Measurements from ENCODE around the gene MAP7D1. TPM values are rescaled to one million over a fixed set of nuclear protein-coding genes. Genes with fewer than 3 reads are reported as not detected.
"Not testable (repeated sequence)": the region's sequence is repeated elsewhere in the genome, so short reads cannot be mapped to it uniquely, and the experiment has no call there.

Gene MAP7D1
- total RNA-seq, 1 donor from 2014 or later, result 93.8 TPM

- intact Hi-C loops (cut with DNase I), result loop anchor here (10.0 kb wide), 1 partner anchor 69 kb away; the partner anchor contains the start of gene MAP7D1
- no peak for TF ChIP-seq CTCF (IDR thresholded peaks at IDR 0.05)
- TF ChIP-seq POLR2AphosphoS5 (IDR thresholded peaks at IDR 0.05; ENCODE audit: insufficient read depth in 1 of 2, low read depth in 1 of 2), result peak; percentile 99
- TF ChIP-seq POLR2A (IDR thresholded peaks at IDR 0.05), result peak; percentile 87 to 97
- H3K4me3 ChIP-seq, result peak within 1 kb of the TSS; percentile 92 to 95
- H3K27ac ChIP-seq, result peak within 1 kb of the TSS; percentile 97
- DNase-seq (ENCODE audit: extremely low spot score in 2 of 2), result peak; percentile 100
- no peaks in the 10 kb centered on the region for H3K9me3 ChIP-seq
- peaks cover 50% of the 10 kb centered on the region for H3K4me1 ChIP-seq
- no peaks in the 10 kb centered on the region for H3K27me3 ChIP-seq
- H3K36me3 ChIP-seq, result peaks cover 0 to 9% of the 10 kb centered on the region in 2 donors
These were observed 68.1 kb downstream of the MAP7D1 start, which contains the start of gene THRAP3 for GRCh38 chr1:36223996-36224536. Gene THRAP3 (plus strand): TSS chr1:36224443. CDS start chr1:36282564, 58,121 bp downstream.

DNA sequence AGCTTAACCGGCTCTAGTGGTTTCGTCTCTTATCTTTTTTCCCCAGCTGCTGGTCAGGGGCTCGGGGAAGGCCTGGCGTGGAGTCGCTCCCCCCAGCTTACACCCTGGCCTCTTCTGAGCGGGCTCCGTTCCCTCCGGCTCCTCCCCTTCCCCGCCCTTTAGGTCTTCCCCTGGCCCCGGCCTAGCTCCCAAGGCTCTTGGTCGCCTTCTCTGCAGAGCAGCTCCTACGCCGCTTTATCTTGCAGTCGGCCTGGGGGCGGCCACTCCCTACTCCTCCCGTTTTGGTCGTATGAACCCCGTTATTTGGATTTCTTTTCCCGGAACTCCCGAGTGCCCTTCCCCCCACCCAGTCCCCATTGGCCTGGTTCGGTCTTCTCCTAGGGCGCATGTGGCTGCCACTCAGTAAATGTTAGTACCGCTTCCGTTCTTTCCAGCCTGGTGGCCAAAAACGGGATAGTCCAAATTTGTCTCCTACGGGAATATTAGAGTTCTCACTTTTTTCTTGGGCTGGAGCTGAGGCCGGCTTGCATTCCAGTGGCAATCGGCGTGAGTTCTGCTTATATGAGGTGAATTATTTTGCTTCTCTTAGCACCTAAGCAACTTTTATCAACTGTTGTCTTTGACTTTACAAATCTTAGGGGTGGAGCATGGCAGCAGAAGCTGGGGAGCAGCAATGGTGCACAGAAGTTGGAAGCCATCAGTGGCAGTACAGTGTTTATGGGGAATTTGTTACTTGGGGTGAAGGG is 68.8 kb downstream of the MAP7D1 start:
- H3K36me3 ChIP-seq, result peaks cover 0 to 9% of the 10 kb centered on the region in 2 donors
- no peaks in the 10 kb centered on the region for H3K27me3 ChIP-seq
- no peaks in the 10 kb centered on the region for H3K9me3 ChIP-seq
- TF ChIP-seq POLR2A (IDR thresholded peaks at IDR 0.05) (no peak), CTCF (IDR thresholded peaks at IDR 0.05) (peak in 1 of 3 experiments; percentile 11), POLR2AphosphoS5 (IDR thresholded peaks at IDR 0.05; ENCODE audit: insufficient read depth in 1 of 2, low read depth in 1 of 2) (peak; percentile 21 to 77)
- peak overlapping the region; percentile 97 for H3K27ac ChIP-seq
- peak overlapping the region; percentile 92 to 95 for H3K4me3 ChIP-seq
- peaks cover 52% of the 10 kb centered on the region for H3K4me1 ChIP-seq
- no peak for DNase-seq (ENCODE audit: extremely low spot score in 2 of 2)
- intact Hi-C loops (cut with DNase I), result loop anchor here (10.0 kb wide), 1 partner anchor 70 kb away; the partner anchor contains the start of gene MAP7D1

- Histone ChIP-seq H3K27me3 (no peaks in the 10 kb centered on the region), H3K36me3 (peaks cover 0 to 13% of the 10 kb centered on the region in 2 donors), H3K4me3 (peak overlapping the region; percentile 92 to 95), H3K4me1 (peaks cover 54% of the 10 kb centered on the region), H3K9me3 (no peaks in the 10 kb centered on the region), H3K27ac (peak overlapping the region; percentile 97)
- intact Hi-C loops (cut with DNase I), result loop anchor here (10.0 kb wide), 1 partner anchor 71 kb away; the partner anchor contains the start of gene MAP7D1
- DNase-seq (ENCODE audit: extremely low spot score in 2 of 2), result no peak
- no peak for TF ChIP-seq POLR2AphosphoS5 (IDR thresholded peaks at IDR 0.05; ENCODE audit: insufficient read depth in 1 of 2, low read depth in 1 of 2)
- TF ChIP-seq POLR2A (IDR thresholded peaks at IDR 0.05), result no peak
- no peak for TF ChIP-seq CTCF (IDR thresholded peaks at IDR 0.05)
These were observed 69.4 kb downstream of the MAP7D1 start for GRCh38 chr1:36225283-36225899.

GRCh38 chr1:36230279-36230678 is 74.3 kb downstream of the MAP7D1 start:
- H3K27me3 ChIP-seq; H3K27ac ChIP-seq; H3K4me3 ChIP-seq; DNase-seq (ENCODE audit: extremely low spot score in 2 of 2); H3K9me3 ChIP-seq: not testable (repeated sequence)
- intact Hi-C loops (cut with DNase I), result loop anchor here (2.0 kb wide), 1 partner anchor 53 kb away; no protein-coding TSS in a partner anchor
- H3K4me1 ChIP-seq, result peaks cover 83% of the 10 kb centered on the region
- H3K36me3 ChIP-seq, result peaks cover 0 to 26% of the 10 kb centered on the region in 2 donors

Small RNA genes within 50 kb of the gene (small RNA-seq; reads per million reads assigned to genes)
- gene RN7SL131P, result not detected

Other genes with a start within 250 kb of the MAP7D1 start
- gene AGO3, start 225.1 kb upstream of the MAP7D1 start, total RNA-seq, result 17.2 TPM
- gene TEKT2, start 72.1 kb upstream of the MAP7D1 start, total RNA-seq, result not detected
- gene ADPRS, start 67.3 kb upstream of the MAP7D1 start, total RNA-seq, result 32.2 TPM
- 6.4 TPM for gene COL8A2, start 30.9 kb upstream of the MAP7D1 start, total RNA-seq
- 52.1 TPM for gene TRAPPC3, start 6.7 kb upstream of the MAP7D1 start, total RNA-seq
- gene THRAP3, start 68.3 kb downstream of the MAP7D1 start, total RNA-seq, result 57.7 TPM
- 17.2 TPM for gene SH3D21, start 150.2 kb downstream of the MAP7D1 start, total RNA-seq
- 101 TPM for gene EVA1B, start 167.5 kb downstream of the MAP7D1 start, total RNA-seq
- gene STK40, start 229.8 kb downstream of the MAP7D1 start, total RNA-seq, result 35.4 TPM
- 45.2 TPM for gene LSM10, start 241.7 kb downstream of the MAP7D1 start, total RNA-seq